GM20431 (cell line): ENCODE measurements around the gene MRPS27.
"Not testable (repeated sequence)": the region's sequence is repeated elsewhere in the genome, so short reads cannot be mapped to it uniquely, and the experiment has no call there.

Source experiments
- in situ Hi-C: fragments of 300-500 bp; cut with MseI, MboI; formaldehyde crosslinking; loops from one replicate; pipeline ENCODE4 v1.15.0; 2020; ENCODE audit warnings: low sequenced_read_pairs; ENCODE audit not compliant: unreplicated experiment

The MRPS27 gene

GRCh38 chr5:72328172-72328571, 8.1 kb upstream of the MRPS27 start:
- in situ Hi-C loops: no loop called here

GRCh38 chr5:72326306-72326649, 6.2 kb upstream of the MRPS27 start:
- in situ Hi-C loops: no loop called here

- in situ Hi-C loops: no loop called here
Measured at GRCh38 chr5:72325566-72326305, 5.7 kb upstream of the MRPS27 start.

- in situ Hi-C loops: no loop called here
Measured at GRCh38 chr5:72324189-72324825, 4.3 kb upstream of the MRPS27 start.

GRCh38 chr5:72319435-72319975, 535 bp downstream of the MRPS27 start:
- in situ Hi-C loops: not testable (repeated sequence)

- in situ Hi-C loops: no loop called here
Measured at GRCh38 chr5:72314571-72315172, 5.4 kb downstream of the MRPS27 start.

GRCh38 chr5:72313141-72313540, 6.9 kb downstream of the MRPS27 start:
- in situ Hi-C loops: no loop called here

GRCh38 chr5:72308853-72309191, 11.2 kb downstream of the MRPS27 start:
- in situ Hi-C loops: loop anchor here (10.0 kb wide), 1 partner anchor 174 kb away; no protein-coding TSS in a partner anchor

GRCh38 chr5:72307968-72308852, 11.8 kb downstream of the MRPS27 start:
- in situ Hi-C loops: loop anchor here (10.0 kb wide), 1 partner anchor 173 kb away; no protein-coding TSS in a partner anchor

GRCh38 chr5:72307573-72307967, 12.5 kb downstream of the MRPS27 start:
- in situ Hi-C loops: loop anchor here (10.0 kb wide), 1 partner anchor 173 kb away; no protein-coding TSS in a partner anchor

GRCh38 chr5:72305194-72306142, 14.6 kb downstream of the MRPS27 start:
- in situ Hi-C loops: loop anchor here (10.0 kb wide), 1 partner anchor 171 kb away; no protein-coding TSS in a partner anchor

- in situ Hi-C loops: loop anchor here (10.0 kb wide), 1 partner anchor 167 kb away; no protein-coding TSS in a partner anchor
Measured at GRCh38 chr5:72302171-72302570, 17.9 kb downstream of the MRPS27 start.

- in situ Hi-C loops: loop anchor here (10.0 kb wide), 1 partner anchor 167 kb away; no protein-coding TSS in a partner anchor
Measured at GRCh38 chr5:72301557-72301956, 18.5 kb downstream of the MRPS27 start.

- in situ Hi-C loops: loop anchor here (10.0 kb wide), 1 partner anchor 166 kb away; no protein-coding TSS in a partner anchor
Measured at GRCh38 chr5:72300590-72301339, 19.3 kb downstream of the MRPS27 start.

- in situ Hi-C loops: no loop called here
Measured at GRCh38 chr5:72298711-72299110, 21.3 kb downstream of the MRPS27 start.

- in situ Hi-C loops: not testable (repeated sequence)
Measured at GRCh38 chr5:72298136-72298535, 21.9 kb downstream of the MRPS27 start.

- in situ Hi-C loops: no loop called here
Measured at GRCh38 chr5:72296256-72296655, 23.8 kb downstream of the MRPS27 start.

GRCh38 chr5:72295539-72295938, 24.5 kb downstream of the MRPS27 start:
- in situ Hi-C loops: no loop called here
